Cardiac fibroblast (primary cell): ENCODE results near the gene AFF3.

Source experiments
- DNase-seq, 2 donors: peaks; one replicate each; pipeline versions ENCODE4 v3.0.0 to v3.0.0-alpha.2; 2010; ENCODE audit warnings: low read depth in 2 of 2
- H3K4me3 ChIP-seq, 2 donors: replicated peaks in 1 of 2; 1 replicate in 1 of 2; 2 replicates in 1 of 2; pipeline ENCODE4 v1.5.1; 2011; ENCODE audit warnings: low read depth in 2 of 2, low read length in 2 of 2, mild to moderate bottlenecking in 2 of 2, moderate library complexity in 1 of 2
- TF ChIP-seq, protein P1 (sequence below): IDR thresholded peaks from one replicate; pipeline ENCODE4 v1.5.1; 2011; ENCODE audit warnings: low read depth, mild to moderate bottlenecking, low read length, inconsistent platforms

The AFF3 gene

DNA sequence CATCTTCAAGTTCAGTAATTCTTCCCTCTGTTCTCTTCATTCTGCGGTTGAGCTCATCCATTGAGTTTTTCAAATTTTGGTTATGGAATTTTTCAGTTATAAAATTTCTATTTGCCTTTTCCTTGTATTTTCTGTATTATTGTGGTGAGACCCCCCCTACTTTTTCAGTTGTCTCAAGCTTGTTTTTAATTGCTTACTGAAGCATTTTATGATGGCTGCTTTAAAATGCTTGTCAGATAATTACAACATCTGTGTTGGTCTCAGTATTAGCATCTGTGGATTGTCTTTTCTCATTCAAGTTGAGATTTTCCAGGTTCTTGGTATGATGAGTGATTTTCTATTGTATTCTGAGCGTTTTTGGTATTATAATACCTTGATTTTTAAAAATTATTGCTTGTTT is 531.4 kb downstream of the AFF3 start:
- TF ChIP-seq, protein P1, sequence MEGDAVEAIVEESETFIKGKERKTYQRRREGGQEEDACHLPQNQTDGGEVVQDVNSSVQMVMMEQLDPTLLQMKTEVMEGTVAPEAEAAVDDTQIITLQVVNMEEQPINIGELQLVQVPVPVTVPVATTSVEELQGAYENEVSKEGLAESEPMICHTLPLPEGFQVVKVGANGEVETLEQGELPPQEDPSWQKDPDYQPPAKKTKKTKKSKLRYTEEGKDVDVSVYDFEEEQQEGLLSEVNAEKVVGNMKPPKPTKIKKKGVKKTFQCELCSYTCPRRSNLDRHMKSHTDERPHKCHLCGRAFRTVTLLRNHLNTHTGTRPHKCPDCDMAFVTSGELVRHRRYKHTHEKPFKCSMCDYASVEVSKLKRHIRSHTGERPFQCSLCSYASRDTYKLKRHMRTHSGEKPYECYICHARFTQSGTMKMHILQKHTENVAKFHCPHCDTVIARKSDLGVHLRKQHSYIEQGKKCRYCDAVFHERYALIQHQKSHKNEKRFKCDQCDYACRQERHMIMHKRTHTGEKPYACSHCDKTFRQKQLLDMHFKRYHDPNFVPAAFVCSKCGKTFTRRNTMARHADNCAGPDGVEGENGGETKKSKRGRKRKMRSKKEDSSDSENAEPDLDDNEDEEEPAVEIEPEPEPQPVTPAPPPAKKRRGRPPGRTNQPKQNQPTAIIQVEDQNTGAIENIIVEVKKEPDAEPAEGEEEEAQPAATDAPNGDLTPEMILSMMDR = no peak
- no peak for DNase-seq

DNA sequence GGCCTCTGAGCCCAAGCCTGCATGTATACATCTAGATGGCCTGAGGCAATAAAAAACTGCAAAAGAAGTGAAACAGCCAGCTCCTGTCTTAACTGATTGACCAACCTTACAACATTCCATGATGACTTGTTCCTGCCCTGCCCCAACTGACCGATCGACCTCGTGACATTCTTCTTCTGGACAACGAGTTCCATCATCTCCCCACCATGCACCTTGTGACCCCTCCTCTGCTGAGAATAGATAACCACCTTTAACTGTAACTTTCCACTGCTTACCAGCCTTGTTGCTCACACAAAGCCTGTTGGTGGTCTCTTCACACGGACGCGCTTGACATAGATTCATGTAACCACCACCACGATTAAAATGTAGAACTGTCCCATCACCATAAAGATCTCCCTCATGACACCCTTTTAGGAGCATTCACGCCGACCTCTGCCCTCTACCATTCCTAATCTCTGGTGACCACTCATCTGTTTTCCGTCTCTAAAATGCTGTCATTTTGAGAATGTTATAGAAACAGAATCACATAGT is 532.5 kb downstream of the AFF3 start:
- no peak for DNase-seq
- no peak overlapping the region for H3K4me3 ChIP-seq
- TF ChIP-seq, protein P1 = no peak

More for the DNA sequence above, 531.4 kb downstream of the AFF3 start:
- no peak overlapping the region for H3K4me3 ChIP-seq

DNA sequence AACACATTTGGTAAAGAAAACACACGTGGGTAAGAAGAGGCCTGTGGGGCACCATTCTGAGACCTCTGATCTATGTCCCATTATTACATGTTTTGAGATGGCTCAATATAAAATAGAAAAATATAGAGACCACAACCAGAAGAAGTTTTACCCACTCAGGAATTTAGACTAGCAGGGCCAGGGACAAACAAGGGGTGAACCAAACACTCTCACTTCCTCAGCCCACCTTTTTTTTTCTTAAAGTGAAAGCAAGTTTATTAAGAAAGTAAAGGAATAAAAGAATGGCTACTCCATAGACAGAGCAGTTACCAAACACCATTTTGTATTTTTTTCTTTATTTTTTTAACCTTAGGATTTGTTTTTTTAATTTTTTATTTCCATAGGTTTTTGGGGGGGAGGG is 533.5 kb downstream of the AFF3 start:
- H3K4me3 ChIP-seq = no peak overlapping the region
- TF ChIP-seq, protein P1 = no peak
- DNase-seq = no peak

DNA sequence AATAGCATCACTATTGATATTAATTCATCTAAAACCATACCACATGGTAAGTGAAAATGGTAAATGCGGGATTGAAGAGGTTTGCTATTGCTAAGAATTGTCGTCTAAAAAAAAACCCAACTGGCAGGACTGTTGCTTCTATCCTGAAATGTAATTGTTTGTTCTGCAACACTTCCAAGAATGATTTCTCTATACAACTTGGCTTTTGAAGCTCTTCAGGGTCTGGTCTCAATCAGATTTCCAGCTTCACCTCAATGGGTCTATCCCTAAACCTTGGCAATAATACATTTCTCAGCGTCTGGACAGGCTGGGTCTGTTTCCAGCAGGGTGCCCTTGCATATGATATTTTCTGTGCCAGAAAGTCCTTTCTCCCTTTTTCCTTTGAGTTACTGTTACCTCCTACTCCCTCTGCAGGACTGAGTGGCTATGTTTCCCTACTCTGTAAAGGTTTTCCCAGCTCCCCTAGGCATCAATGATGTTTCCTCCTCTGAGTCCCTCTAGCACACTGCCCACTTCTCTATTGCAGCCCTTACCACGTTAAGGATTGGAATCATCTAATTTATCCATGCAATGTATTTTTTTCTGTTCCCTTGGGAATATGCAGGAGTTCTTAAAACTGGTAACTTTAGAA is 534.4 kb downstream of the AFF3 start:
- no peak overlapping the region for H3K4me3 ChIP-seq
- TF ChIP-seq, protein P1 = no peak
- DNase-seq = no peak

DNA sequence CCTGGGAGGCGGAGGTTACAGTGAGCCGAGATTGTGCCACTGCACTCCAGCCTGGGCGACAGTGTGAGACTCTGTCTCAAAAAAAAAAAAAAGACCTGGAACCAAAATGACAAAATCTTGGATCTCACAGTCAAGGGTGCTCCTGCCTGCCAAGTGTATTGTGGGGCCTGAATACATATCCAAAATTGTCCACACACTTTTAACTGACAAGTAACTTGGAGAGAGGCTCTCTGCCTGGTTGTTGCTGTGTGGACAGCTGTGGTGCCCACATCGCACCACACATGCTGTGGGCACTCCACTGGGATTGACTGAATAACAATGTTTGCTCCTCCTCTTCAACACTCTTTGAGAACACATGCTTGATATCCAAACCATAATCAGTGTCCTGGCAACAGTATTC is 534.9 kb downstream of the AFF3 start:
- H3K4me3 ChIP-seq = no peak overlapping the region
- TF ChIP-seq, protein P1 = no peak
- no peak for DNase-seq

DNA sequence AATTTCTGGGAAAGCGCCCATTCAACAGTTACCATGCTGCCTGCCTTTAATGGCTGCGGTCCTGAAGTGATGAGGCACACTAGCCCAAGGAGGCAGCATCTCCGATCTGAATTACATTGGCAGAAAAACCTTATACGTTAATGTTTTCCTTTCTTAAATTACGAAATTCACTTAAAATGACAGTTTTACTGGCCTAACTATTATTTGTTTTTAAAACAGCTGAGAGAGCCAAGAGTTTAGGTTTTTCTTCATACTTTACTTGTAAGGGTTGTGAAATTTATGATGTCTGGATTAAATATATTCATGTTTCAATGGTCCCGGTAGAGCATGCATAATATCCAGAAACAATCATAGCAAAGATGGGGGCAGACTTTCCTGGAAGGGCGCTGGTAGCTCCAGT is 537.4 kb downstream of the AFF3 start:
- no peak for DNase-seq
- H3K4me3 ChIP-seq = no peak overlapping the region
- TF ChIP-seq, protein P1 = no peak

DNA sequence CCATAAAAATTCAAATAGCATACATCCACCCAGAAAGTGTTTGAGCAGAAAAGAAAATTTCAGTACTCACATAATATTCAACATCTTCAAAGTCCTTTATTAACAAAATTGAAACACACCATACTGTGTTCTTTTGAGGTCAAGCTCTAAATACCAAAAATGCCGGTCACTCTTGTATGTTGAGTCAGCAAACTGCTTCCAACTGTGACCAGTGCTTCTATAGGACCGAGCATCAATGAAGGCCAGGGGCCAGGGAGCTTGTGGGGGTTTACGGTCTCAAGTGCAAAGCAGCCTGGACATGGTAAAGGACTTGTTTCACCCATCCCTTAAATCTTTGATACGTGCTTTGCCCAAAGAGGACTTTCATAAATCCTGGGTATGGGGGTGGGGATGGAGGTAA is 539.9 kb downstream of the AFF3 start:
- peak; percentile 10 to 44 for DNase-seq
- no peak overlapping the region for H3K4me3 ChIP-seq
- TF ChIP-seq, protein P1 = no peak
